Posterior cingulate gyrus (tissue), 11 donors: ENCODE data around the gene LAIR2.

Experiments used
- DNase-seq, 10 donors: peaks; one replicate each; pipeline versions ENCODE4 v3.0.0 to v3.0.0-alpha.2; 2020 to 2021; ENCODE audit warnings: mixed read lengths in 3 of 10
- intact Hi-C: fragments of 100-400 bp; cut with DNase I; formaldehyde crosslinking; loops from one replicate; pipeline ENCODE4 v1.15.1; 2023

The LAIR2 gene

GRCh38 chr19:54525636-54526035 lies 23.0 kb downstream of the LAIR2 start:
- intact Hi-C loops = no loop called here
- DNase-seq = no peak

- intact Hi-C loops = no loop called here
- DNase-seq = no peak
These were observed 24.3 kb downstream of the LAIR2 start for GRCh38 chr19:54526972-54527371.

GRCh38 chr19:54530866-54531265 lies 28.2 kb downstream of the LAIR2 start:
- no peak for DNase-seq
- intact Hi-C loops = no loop called here

GRCh38 chr19:54532528-54532927 lies 29.9 kb downstream of the LAIR2 start:
- DNase-seq = no peak
- intact Hi-C loops = no loop called here

- intact Hi-C loops = no loop called here
- DNase-seq = no peak
These were observed 30.8 kb downstream of the LAIR2 start for GRCh38 chr19:54533476-54533875.

GRCh38 chr19:54534156-54534555 lies 31.5 kb downstream of the LAIR2 start:
- no peak for DNase-seq

GRCh38 chr19:54535601-54536000 lies 33.0 kb downstream of the LAIR2 start:
- no peak for DNase-seq
- intact Hi-C loops = no loop called here

More at GRCh38 chr19:54534156-54534555, 31.5 kb downstream of the LAIR2 start:
- intact Hi-C loops = no loop called here

- no peak for DNase-seq
- intact Hi-C loops = no loop called here
These were observed 34.3 kb downstream of the LAIR2 start for GRCh38 chr19:54536956-54537355.

- intact Hi-C loops = no loop called here
- DNase-seq = no peak
These were observed 39.1 kb downstream of the LAIR2 start for GRCh38 chr19:54541712-54542111.

GRCh38 chr19:54548806-54549205 lies 46.2 kb downstream of the LAIR2 start:
- DNase-seq = no peak
- intact Hi-C loops = no loop called here

GRCh38 chr19:54549224-54549623 lies 46.6 kb downstream of the LAIR2 start:
- DNase-seq = no peak
- intact Hi-C loops = no loop called here

GRCh38 chr19:54551293-54551692 lies 48.7 kb downstream of the LAIR2 start:
- no peak for DNase-seq
- intact Hi-C loops = no loop called here

- peak in 4 of 10 donors; percentile 6 to 86 (median 26) for DNase-seq
- intact Hi-C loops = no loop called here
These were observed 49.6 kb downstream of the LAIR2 start for GRCh38 chr19:54551950-54552912.

GRCh38 chr19:54552913-54553310 lies 50.3 kb downstream of the LAIR2 start:
- intact Hi-C loops = no loop called here
- no peak for DNase-seq

- no peak for DNase-seq
- intact Hi-C loops = no loop called here
These were observed 51.4 kb downstream of the LAIR2 start for GRCh38 chr19:54554006-54554405.

- no peak for DNase-seq
- intact Hi-C loops = no loop called here
These were observed 52.3 kb downstream of the LAIR2 start for GRCh38 chr19:54554896-54555295.

- intact Hi-C loops = no loop called here
- DNase-seq = no peak
These were observed 53.6 kb downstream of the LAIR2 start for GRCh38 chr19:54556194-54556593.

GRCh38 chr19:54558339-54558738 lies 55.7 kb downstream of the LAIR2 start:
- no peak for DNase-seq
- intact Hi-C loops = no loop called here
